GM18907 (cell line): ENCODE results near the gene NRXN3.

ENCODE experiments used
- ATAC-seq: cut with Tn5 transposase; IDR thresholded peaks from one replicate; pipeline ENCODE4 v1.9.1; 2021; ENCODE audit warnings: mild to moderate bottlenecking, moderate library complexity; ENCODE audit not compliant: unreplicated experiment

Gene NRXN3

GRCh38 chr14:79698298-79698711, 1528.1 kb downstream of the NRXN3 start:
- no peak for ATAC-seq

- no peak for ATAC-seq
Observed at GRCh38 chr14:79699206-79699605, 1529.0 kb downstream of the NRXN3 start.

GRCh38 chr14:79701371-79701770, 1531.2 kb downstream of the NRXN3 start:
- no peak for ATAC-seq

GRCh38 chr14:79702197-79702596, 1532.0 kb downstream of the NRXN3 start:
- no peak for ATAC-seq

- ATAC-seq: no peak
Observed at GRCh38 chr14:79703209-79703608, 1533.0 kb downstream of the NRXN3 start.

- ATAC-seq: no peak
Observed at GRCh38 chr14:79704041-79704807, 1534.1 kb downstream of the NRXN3 start.

- ATAC-seq: no peak
Observed at GRCh38 chr14:79705126-79705894, 1535.1 kb downstream of the NRXN3 start.

GRCh38 chr14:79706382-79706781, 1536.2 kb downstream of the NRXN3 start:
- ATAC-seq: no peak

- no peak for ATAC-seq
Observed at GRCh38 chr14:79708426-79709388, 1538.5 kb downstream of the NRXN3 start.

GRCh38 chr14:79709573-79709972, 1539.4 kb downstream of the NRXN3 start:
- no peak for ATAC-seq

- no peak for ATAC-seq
Observed at GRCh38 chr14:79712302-79712950, 1542.3 kb downstream of the NRXN3 start.

GRCh38 chr14:79721399-79722084, 1551.4 kb downstream of the NRXN3 start:
- ATAC-seq: no peak

- ATAC-seq: no peak
Observed at GRCh38 chr14:79724934-79725717, 1555.0 kb downstream of the NRXN3 start.

GRCh38 chr14:79727900-79728299, 1557.7 kb downstream of the NRXN3 start:
- ATAC-seq: no peak

GRCh38 chr14:79728331-79728730, 1558.2 kb downstream of the NRXN3 start:
- ATAC-seq: no peak

GRCh38 chr14:79729731-79730130, 1559.6 kb downstream of the NRXN3 start:
- no peak for ATAC-seq

GRCh38 chr14:79730196-79730595, 1560.0 kb downstream of the NRXN3 start:
- ATAC-seq: no peak

GRCh38 chr14:79730953-79731352, 1560.8 kb downstream of the NRXN3 start:
- ATAC-seq: no peak
